NT2/D1 (cell line): ENCODE results near the gene HTT-AS.

Experiments
- SUZ12 ChIP-seq: IDR thresholded peaks from 2 replicates; pipeline ENCODE4 v1.6.1; 2011; ENCODE audit not compliant: insufficient read length, insufficient read depth; ENCODE audit errors: extremely low read depth
- YY1 ChIP-seq: IDR thresholded peaks from 2 replicates; pipeline ENCODE4 v1.6.1; 2011; ENCODE audit not compliant: insufficient read length, insufficient read depth
- ZNF274 ChIP-seq: IDR thresholded peaks from 2 replicates; pipeline ENCODE4 v1.6.1; 2011; ENCODE audit warnings: mild to moderate bottlenecking, low read depth, low read length

DNA sequence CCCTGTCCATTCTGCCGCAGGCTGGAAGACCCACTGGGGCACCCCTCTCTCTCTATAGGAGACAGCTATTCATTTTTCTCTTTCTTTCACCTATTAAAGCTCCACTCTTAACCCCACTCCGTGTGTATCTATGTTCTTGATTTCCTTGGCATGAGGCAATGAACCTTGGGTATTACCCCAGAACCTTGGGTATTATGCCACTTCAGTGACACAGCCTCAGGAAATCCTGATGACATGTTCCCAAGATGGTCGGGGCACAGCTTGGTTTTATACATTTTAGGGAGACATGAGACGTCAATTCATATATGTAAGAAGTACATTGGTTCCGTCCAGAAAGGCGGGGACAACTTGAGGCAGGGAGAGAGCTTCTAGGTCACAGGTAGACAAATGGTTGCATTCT, 13.4 kb downstream of the HTT-AS start:
- TF ChIP-seq YY1 (no peak), SUZ12 (no peak), ZNF274 (no peak)
